Lower leg skin (tissue), 4 donors: ENCODE data around the gene TEX26. TPM values are rescaled to one million over a fixed set of nuclear protein-coding genes. Genes with fewer than 3 reads are reported as not detected.

ENCODE experiments used
- DNase-seq, 2 donors: peaks; one replicate each; pipeline ENCODE4 v3.0.0-alpha.2; 2019; ENCODE audit warnings: low spot score in 2 of 2
- H3K4me3 ChIP-seq: fragments of 200-600 bp; sonication (generic); 2 replicates; pipeline ENCODE4 v1.5.1; 2017; ENCODE audit warnings: mild to moderate bottlenecking, low read depth; ENCODE audit not compliant: poor library complexity, severe bottlenecking
- POLR2A ChIP-seq, 2 donors: fragments of 450-650 bp; IDR thresholded peaks; one replicate each; pipeline ENCODE4 v1.6.1; 2016 to 2017; ENCODE audit warnings: antibody characterized with exemption in 2 of 2, mild to moderate bottlenecking in 1 of 2, moderate library complexity in 1 of 2
- WGBS, 2 donors: methylation state at CpG; one replicate each; pipeline ENCODE4 v1.1.5; 2018; 5-methylcytosine and 5-hydroxymethylcytosine counted together
- intact Hi-C: fragments of 100-400 bp; cut with DNase I; formaldehyde crosslinking; loops from one replicate; pipeline ENCODE4 v1.15.0; 2023; ENCODE audit warnings: low total_unique reads
- total RNA-seq, 4 donors: library from RNA; depleted of rRNA; stranded (reverse); fragments of >200 nt; gene quantifications; one replicate each; pipeline ENCODE4 v1.1.0, GENCODE V29; 2016
- TF ChIP-seq, protein P1 (sequence below), 3 donors: fragments of 450-650 bp; IDR thresholded peaks; one replicate each; pipeline ENCODE4 v1.5.1; 2016; ENCODE audit warnings: antibody characterized with exemption in 3 of 3, mild to moderate bottlenecking in 3 of 3, moderate library complexity in 2 of 3

The TEX26 gene
- total RNA-seq, 4 donors from 2014 or later: not detected

DNA sequence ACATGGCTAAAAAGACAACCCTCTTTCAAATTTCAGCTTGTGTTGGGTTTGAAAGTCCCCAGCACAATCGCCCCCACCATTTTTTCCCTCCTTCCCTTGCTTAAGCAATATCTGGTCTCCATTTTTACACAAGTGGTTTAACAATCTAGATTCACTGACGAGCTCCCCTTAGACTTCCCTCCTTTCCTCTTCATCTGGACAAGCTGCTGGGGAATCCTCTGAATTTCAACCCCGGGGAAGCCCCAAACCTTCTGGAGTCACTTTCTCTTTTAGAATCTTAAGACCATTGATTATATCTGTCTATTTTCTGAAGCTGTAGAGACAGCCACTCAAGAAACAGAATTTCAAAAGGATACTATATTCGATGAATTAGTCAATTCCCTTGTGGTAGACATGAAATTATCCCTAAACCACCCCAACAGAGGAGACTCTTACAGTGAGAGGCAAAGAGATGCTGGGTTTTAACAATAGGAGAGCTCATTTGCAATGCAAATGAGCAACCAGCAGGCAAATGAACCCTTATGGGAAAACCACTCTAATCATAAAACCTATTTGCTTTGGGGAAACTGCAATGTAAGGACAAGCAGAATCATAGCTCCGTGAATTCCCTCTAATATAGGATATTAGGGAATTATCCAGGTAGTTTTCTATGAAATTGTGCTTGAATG is 78.9 kb downstream of the TEX26 start:
- 65 to 73% methylated on average over 5 of the region's 5 CpGs for WGBS, 2 donors
- no peak overlapping the region for H3K4me3 ChIP-seq
- DNase-seq: no peak
- intact Hi-C loops: no loop called here
- TF ChIP-seq POLR2A (IDR thresholded peaks at IDR 0.05): no peak
- TF ChIP-seq, protein P1, sequence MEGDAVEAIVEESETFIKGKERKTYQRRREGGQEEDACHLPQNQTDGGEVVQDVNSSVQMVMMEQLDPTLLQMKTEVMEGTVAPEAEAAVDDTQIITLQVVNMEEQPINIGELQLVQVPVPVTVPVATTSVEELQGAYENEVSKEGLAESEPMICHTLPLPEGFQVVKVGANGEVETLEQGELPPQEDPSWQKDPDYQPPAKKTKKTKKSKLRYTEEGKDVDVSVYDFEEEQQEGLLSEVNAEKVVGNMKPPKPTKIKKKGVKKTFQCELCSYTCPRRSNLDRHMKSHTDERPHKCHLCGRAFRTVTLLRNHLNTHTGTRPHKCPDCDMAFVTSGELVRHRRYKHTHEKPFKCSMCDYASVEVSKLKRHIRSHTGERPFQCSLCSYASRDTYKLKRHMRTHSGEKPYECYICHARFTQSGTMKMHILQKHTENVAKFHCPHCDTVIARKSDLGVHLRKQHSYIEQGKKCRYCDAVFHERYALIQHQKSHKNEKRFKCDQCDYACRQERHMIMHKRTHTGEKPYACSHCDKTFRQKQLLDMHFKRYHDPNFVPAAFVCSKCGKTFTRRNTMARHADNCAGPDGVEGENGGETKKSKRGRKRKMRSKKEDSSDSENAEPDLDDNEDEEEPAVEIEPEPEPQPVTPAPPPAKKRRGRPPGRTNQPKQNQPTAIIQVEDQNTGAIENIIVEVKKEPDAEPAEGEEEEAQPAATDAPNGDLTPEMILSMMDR (IDR thresholded peaks at IDR 0.05): no peak

DNA sequence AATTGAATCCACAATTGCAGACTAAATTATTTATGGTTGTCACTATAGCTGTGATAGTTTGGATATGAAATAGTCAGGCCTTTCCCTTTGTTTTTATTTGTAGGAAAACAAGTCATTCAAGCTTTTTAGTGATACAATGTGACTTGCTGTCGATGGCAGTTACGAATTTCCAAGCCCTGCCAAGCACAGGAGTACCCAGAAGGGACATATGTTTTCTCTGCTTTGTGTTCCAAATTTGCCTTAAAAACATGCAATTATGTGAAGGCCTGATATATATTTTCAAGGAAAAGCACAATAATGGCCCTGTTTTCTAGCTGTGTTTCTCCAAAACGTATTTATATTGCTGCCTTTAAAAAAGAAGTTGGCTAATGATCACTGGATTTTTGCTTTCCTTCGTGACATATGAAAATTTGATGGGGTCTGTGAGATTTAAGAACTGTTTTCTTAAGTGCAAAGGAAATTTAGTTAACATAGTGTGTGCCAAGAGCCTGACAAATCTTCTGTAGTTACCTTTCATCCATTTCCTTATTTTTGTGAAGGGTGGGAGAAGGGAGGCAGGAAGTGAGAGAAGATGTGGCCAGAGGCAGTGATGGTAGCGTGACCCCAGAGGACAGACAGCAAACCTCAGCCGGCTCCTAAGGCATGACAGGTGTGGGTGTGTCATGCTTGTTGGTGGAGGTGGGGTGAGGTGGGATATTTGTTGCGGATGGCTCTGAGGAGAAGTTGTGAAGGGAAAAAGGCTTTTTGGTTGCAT is 79.6 kb downstream of the TEX26 start:
- WGBS, 2 donors: 69 to 85% methylated on average over 7 of the region's 7 CpGs
- no peak for TF ChIP-seq POLR2A (IDR thresholded peaks at IDR 0.05)
- TF ChIP-seq, protein P1 (IDR thresholded peaks at IDR 0.05): no peak
- intact Hi-C loops: no loop called here

DNA sequence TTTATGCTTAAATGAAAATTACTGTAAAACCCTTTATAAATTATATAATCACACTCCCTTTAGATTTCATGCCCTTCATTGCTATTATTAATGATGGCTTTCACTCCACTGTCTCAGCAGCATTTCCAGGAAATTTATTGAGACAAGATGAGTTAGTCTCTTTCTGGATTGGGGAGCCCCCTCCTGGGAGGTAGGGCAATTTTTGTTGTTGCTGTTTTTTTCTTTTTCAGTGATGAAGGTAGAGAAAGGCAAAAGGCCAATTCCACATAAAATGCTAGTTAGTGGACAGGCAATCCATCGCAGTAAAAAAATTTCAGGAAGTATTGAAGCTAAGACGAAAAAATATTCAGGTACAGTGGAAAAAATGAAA is 80.2 kb downstream of the TEX26 start:
- no peak overlapping the region for H3K4me3 ChIP-seq
- intact Hi-C loops: no loop called here
- no peak for DNase-seq
- no peak for TF ChIP-seq POLR2A (IDR thresholded peaks at IDR 0.05)
- TF ChIP-seq, protein P1 (IDR thresholded peaks at IDR 0.05): no peak
- 67 to 75% methylated on average over 2 of the region's 2 CpGs for WGBS, 2 donors

More for the DNA sequence above, 79.6 kb downstream of the TEX26 start:
- DNase-seq: peak in 1 of 2 donors; percentile 58
- H3K4me3 ChIP-seq: no peak overlapping the region

DNA sequence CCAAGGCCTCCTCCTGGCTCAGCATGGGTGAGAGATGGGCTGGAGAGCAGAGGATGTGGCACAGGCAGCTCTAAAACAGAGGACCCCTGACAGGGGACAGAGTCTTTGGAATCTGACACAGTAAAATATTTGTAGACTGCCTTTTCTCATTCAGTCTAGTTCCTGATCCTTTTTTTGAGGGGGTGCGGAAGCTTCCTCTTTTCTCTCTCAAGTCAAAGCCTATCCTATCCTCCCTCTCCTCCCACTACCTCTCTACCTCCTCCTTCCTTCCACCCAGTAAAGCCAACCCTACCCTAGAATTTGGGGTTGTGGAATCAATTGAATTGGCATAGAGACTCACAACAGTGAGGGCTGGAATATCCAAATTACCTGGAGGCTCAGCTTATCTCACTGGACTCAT is 82.0 kb downstream of the TEX26 start:
- H3K4me3 ChIP-seq: no peak overlapping the region
- TF ChIP-seq, protein P1 (IDR thresholded peaks at IDR 0.05): no peak
- TF ChIP-seq POLR2A (IDR thresholded peaks at IDR 0.05): no peak
- intact Hi-C loops: no loop called here
- 89 to 94% methylated on average over 1 of the region's 1 CpG for whole genome bisulfite sequencing, 2 donors
- DNase-seq: peak in 1 of 2 donors; percentile 25

DNA sequence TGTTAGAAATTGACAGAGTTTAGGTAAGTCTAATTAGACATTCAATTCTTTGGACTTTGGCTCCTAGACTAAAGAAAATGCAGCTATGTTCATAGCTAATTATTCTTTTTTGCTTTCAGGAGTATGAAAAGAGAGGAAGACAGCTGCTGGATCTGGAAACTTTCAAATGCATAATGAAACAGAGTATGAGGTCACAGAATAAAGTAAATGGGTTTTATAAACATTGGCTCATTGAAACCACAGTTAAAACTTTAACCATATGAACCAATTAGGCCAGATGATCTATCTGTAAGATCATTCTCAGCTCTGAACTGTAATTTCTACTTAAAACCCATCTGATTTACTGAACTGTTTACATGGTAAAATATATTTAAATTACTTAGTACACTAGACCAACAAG is 82.7 kb downstream of the TEX26 start:
- no peak for DNase-seq
- TF ChIP-seq, protein P1 (IDR thresholded peaks at IDR 0.05): no peak
- TF ChIP-seq POLR2A (IDR thresholded peaks at IDR 0.05): no peak
- H3K4me3 ChIP-seq: no peak overlapping the region
- intact Hi-C loops: no loop called here
